GM19043 (cell line): Measurements from ENCODE around the gene GARIN5A.

Experiments
- ATAC-seq: cut with Tn5 transposase; IDR thresholded peaks from one replicate; pipeline ENCODE4 v1.9.1; 2021; ENCODE audit warnings: low read depth; ENCODE audit not compliant: unreplicated experiment

The GARIN5A gene

GRCh38 chr19:50437862-50438449 is 38.7 kb downstream of the GARIN5A start:
- ATAC-seq: no peak

- ATAC-seq: no peak
Observed at GRCh38 chr19:50435627-50436026, 41.0 kb downstream of the GARIN5A start.

GRCh38 chr19:50435221-50435620 is 41.4 kb downstream of the GARIN5A start:
- ATAC-seq: no peak

GRCh38 chr19:50434525-50434924 is 42.1 kb downstream of the GARIN5A start:
- no peak for ATAC-seq

GRCh38 chr19:50433201-50434180 is 43.2 kb downstream of the GARIN5A start:
- ATAC-seq: no peak

- no peak for ATAC-seq
Observed at GRCh38 chr19:50432221-50433028, 44.2 kb downstream of the GARIN5A start, which contains the start of gene MYBPC2. Gene MYBPC2, plus strand, starts transcription at chr19:50432892. Its CDS starts 62 bp downstream, at chr19:50432954.

GRCh38 chr19:50431343-50432220 is 45.1 kb downstream of the GARIN5A start:
- ATAC-seq: peak; percentile 59

GRCh38 chr19:50430888-50431342 is 45.7 kb downstream of the GARIN5A start:
- no peak for ATAC-seq

GRCh38 chr19:50428772-50429463 is 47.7 kb downstream of the GARIN5A start:
- ATAC-seq: no peak

- no peak for ATAC-seq
Observed at GRCh38 chr19:50427997-50428425, 48.6 kb downstream of the GARIN5A start.

GRCh38 chr19:50427318-50427925 is 49.2 kb downstream of the GARIN5A start:
- no peak for ATAC-seq

GRCh38 chr19:50425581-50425980 is 51.1 kb downstream of the GARIN5A start:
- ATAC-seq: no peak

GRCh38 chr19:50423279-50424113 is 53.2 kb downstream of the GARIN5A start:
- ATAC-seq: no peak

GRCh38 chr19:50422397-50423278 is 54.0 kb downstream of the GARIN5A start:
- ATAC-seq: no peak

- ATAC-seq: no peak
Observed at GRCh38 chr19:50420808-50421207, 55.8 kb downstream of the GARIN5A start.

GRCh38 chr19:50420127-50420526 is 56.5 kb downstream of the GARIN5A start:
- no peak for ATAC-seq

- no peak for ATAC-seq
Observed at GRCh38 chr19:50419580-50420035, 57.0 kb downstream of the GARIN5A start.
